ENCODE results near the gene TRA2B.

GRCh38 chr3:185949515-185949914 lies 11.7 kb upstream of the TRA2B start:
- TF ChIP-seq, protein P1, sequence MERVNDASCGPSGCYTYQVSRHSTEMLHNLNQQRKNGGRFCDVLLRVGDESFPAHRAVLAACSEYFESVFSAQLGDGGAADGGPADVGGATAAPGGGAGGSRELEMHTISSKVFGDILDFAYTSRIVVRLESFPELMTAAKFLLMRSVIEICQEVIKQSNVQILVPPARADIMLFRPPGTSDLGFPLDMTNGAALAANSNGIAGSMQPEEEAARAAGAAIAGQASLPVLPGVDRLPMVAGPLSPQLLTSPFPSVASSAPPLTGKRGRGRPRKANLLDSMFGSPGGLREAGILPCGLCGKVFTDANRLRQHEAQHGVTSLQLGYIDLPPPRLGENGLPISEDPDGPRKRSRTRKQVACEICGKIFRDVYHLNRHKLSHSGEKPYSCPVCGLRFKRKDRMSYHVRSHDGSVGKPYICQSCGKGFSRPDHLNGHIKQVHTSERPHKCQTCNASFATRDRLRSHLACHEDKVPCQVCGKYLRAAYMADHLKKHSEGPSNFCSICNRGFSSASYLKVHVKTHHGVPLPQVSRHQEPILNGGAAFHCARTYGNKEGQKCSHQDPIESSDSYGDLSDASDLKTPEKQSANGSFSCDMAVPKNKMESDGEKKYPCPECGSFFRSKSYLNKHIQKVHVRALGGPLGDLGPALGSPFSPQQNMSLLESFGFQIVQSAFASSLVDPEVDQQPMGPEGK (CRISPR knock-in tag; IDR thresholded peaks at IDR 0.05; ENCODE audit: borderline replicate concordance) = no peak
- TF ChIP-seq ISL1 (CRISPR knock-in tag; IDR thresholded peaks at IDR 0.05) (no peak), GLIS3 (CRISPR knock-in tag; IDR thresholded peaks at IDR 0.05) (no peak), TOX (CRISPR knock-in tag; IDR thresholded peaks at IDR 0.05; ENCODE audit: borderline replicate concordance) (no peak), ZNF565 (CRISPR knock-in tag; conservative IDR thresholded peaks at IDR 0.05; ENCODE audit: low read depth) (no peak), CREB5 (CRISPR knock-in tag; IDR thresholded peaks at IDR 0.05; ENCODE audit: low read depth) (no peak), ESRRG (CRISPR knock-in tag; IDR thresholded peaks at IDR 0.05) (no peak), ARNTL (CRISPR knock-in tag; IDR thresholded peaks at IDR 0.05; ENCODE audit: borderline replicate concordance, low read depth) (no peak)
